HepG2 (cell line): ENCODE data around the gene PCIF1. TPM values are rescaled to one million over a fixed set of nuclear protein-coding genes. Genes with fewer than 3 reads are reported as not detected.

Experiments used
- ARHGAP35 ChIP-seq: sonication (generic); formaldehyde crosslinking; IDR thresholded peaks from 2 replicates; pipeline ENCODE4 v1.9.0; 2022; ENCODE audit warnings: mild to moderate bottlenecking, inconsistent platforms, moderate library complexity, missing genetic modification reagents, borderline replicate concordance
- CREBL2 ChIP-seq: sonication (generic); formaldehyde crosslinking; IDR thresholded peaks from 2 replicates; pipeline ENCODE4 v1.8.1; 2023; ENCODE audit warnings: missing genetic modification reagents, mild to moderate bottlenecking, borderline replicate concordance
- FOXM1 ChIP-seq: sonication (generic); formaldehyde crosslinking; IDR thresholded peaks from 2 replicates; pipeline ENCODE4 v1.5.0; 2020; ENCODE audit warnings: missing genetic modification reagents
- HOXD1 ChIP-seq: sonication (generic); formaldehyde crosslinking; IDR thresholded peaks from 2 replicates; pipeline ENCODE4 v1.5.0; 2020; ENCODE audit warnings: missing genetic modification reagents
- KLF16 ChIP-seq, 2 experiments: sonication (generic) in 1 of 2; formaldehyde crosslinking in 1 of 2; IDR thresholded peaks; 2 replicates each; pipeline versions ENCODE4 v1.6.1 to v1.8.0; 2016 to 2023; ENCODE audit warnings: missing genetic modification reagents in 2 of 2, missing compliant biosample characterization in 1 of 2
- SNRNP70 ChIP-seq: fragments of 200-400 bp; formaldehyde crosslinking; IDR thresholded peaks from 2 replicates; pipeline ENCODE4 v1.6.1; 2017; ENCODE audit warnings: mild to moderate bottlenecking, low read depth, low read length, moderate library complexity
- USF2 ChIP-seq, 2 experiments: sonication (generic) in 1 of 2; formaldehyde crosslinking in 1 of 2; IDR thresholded peaks; 2 replicates each; pipeline versions ENCODE4 v1.5.1 to v1.6.1; 2011 to 2020; ENCODE audit warnings: borderline replicate concordance in 1 of 2, low read depth in 1 of 2, low read length in 1 of 2, mild to moderate bottlenecking in 1 of 2, missing genetic modification reagents in 1 of 2, moderate library complexity in 1 of 2
- ZEB1 ChIP-seq: IDR thresholded peaks from 2 replicates; pipeline ENCODE4 v1.6.1; 2012; ENCODE audit warnings: mild to moderate bottlenecking, low read depth, inconsistent platforms; ENCODE audit not compliant: insufficient replicate concordance
- ZFX ChIP-seq: sonication (generic); formaldehyde crosslinking; IDR thresholded peaks from 2 replicates; pipeline ENCODE4 v1.4.0; 2020; ENCODE audit warnings: mild to moderate bottlenecking, low read depth, missing genetic modification reagents, moderate library complexity
- ZNF24 ChIP-seq: fragments of 450-650 bp; IDR thresholded peaks from 2 replicates; pipeline ENCODE4 v1.6.1; 2017; ENCODE audit warnings: antibody characterized with exemption, mild to moderate bottlenecking
- ZNF530 ChIP-seq: sonication (generic); formaldehyde crosslinking; IDR thresholded peaks from 2 replicates; pipeline ENCODE4 v1.5.0; 2020; ENCODE audit warnings: low read depth, mild to moderate bottlenecking, missing genetic modification reagents
- ZSCAN20 ChIP-seq: sonication (generic); formaldehyde crosslinking; IDR thresholded peaks from 2 replicates; pipeline ENCODE4 v1.4.0; 2020; ENCODE audit warnings: missing genetic modification reagents, mild to moderate bottlenecking, borderline replicate concordance
- polyA plus RNA-seq, 8 experiments: library from polyadenylated mRNA; depleted of rRNA in 3 of 8; stranded (reverse) in 7 of 8; unstranded in 1 of 8; fragments of >200 nt; fragmentation: Illumina TruSeq in 4 of 8; extraction: Trizol in 4 of 8; gene quantifications; 2 replicates each; pipeline versions ENCODE4 v1.2.1 to v1.2.3, GENCODE V29; 2011 to 2016; ENCODE audit warnings: low read depth in 4 of 8, missing spikeins in 1 of 8, mixed read lengths in 1 of 8; ENCODE audit not compliant: insufficient read depth in 1 of 8
- total RNA-seq, 5 experiments: library from RNA; depleted of rRNA; stranded (reverse); fragments of >200 nt; fragmentation: Illumina TruSeq; extraction: Trizol; gene quantifications; 2 replicates each; pipeline ENCODE4 v1.2.3, GENCODE V29; 2016; ENCODE audit warnings: low read depth in 1 of 5
- TF ChIP-seq, protein P1 (sequence below): IDR thresholded peaks from 2 replicates; pipeline ENCODE4 v1.6.1; 2016; ENCODE audit warnings: low read depth
- TF ChIP-seq, protein P2 (sequence below): sonication (generic); formaldehyde crosslinking; IDR thresholded peaks from 2 replicates; pipeline ENCODE4 v1.4.0; 2020; ENCODE audit warnings: missing genetic modification reagents
- TF ChIP-seq, protein P3 (sequence below): sonication (generic); formaldehyde crosslinking; conservative IDR thresholded peaks from 2 replicates; pipeline ENCODE4 v1.8.0; 2022; ENCODE audit warnings: mild to moderate bottlenecking, moderate library complexity, missing genetic modification reagents
- TF ChIP-seq, protein P4 (sequence below): sonication (generic); formaldehyde crosslinking; IDR thresholded peaks from 2 replicates; pipeline ENCODE4 v1.4.0; 2020; ENCODE audit warnings: mild to moderate bottlenecking, missing genetic modification reagents

PCIF1 gene
- total and polyA plus RNA-seq, 2 of the 13 experiments (the other 11 are each of a cell fraction or from before 2014, with no cell fraction given): 20.9 to 24.4 TPM

GRCh38 chr20:45925821-45926506 is 8.5 kb upstream of the PCIF1 start (continued):
- TF ChIP-seq USF2 (IDR thresholded peaks at IDR 0.05; ENCODE audit: low read depth, low read length) (no peak), USF2 (CRISPR knock-in tag; IDR thresholded peaks at IDR 0.05; ENCODE audit: borderline replicate concordance) (peak; percentile 35; the same call in 1 of the 2 replicates), ZEB1 (no peak), ZNF24 (no peak), ZFX (peak; percentile 31; the same call in 1 of the 2 replicates), HOXD1 (CRISPR knock-in tag) (no peak), SNRNP70 (no peak), ZNF530 (no peak), FOXM1 (CRISPR knock-in tag) (no peak), CREBL2 (CRISPR knock-in tag) (no peak), ZSCAN20 (CRISPR knock-in tag) (no peak), ARHGAP35 (CRISPR knock-in tag) (no peak), KLF16 (CRISPR knock-in tag; IDR thresholded peaks at IDR 0.05) (no peak)
- TF ChIP-seq, protein P1, sequence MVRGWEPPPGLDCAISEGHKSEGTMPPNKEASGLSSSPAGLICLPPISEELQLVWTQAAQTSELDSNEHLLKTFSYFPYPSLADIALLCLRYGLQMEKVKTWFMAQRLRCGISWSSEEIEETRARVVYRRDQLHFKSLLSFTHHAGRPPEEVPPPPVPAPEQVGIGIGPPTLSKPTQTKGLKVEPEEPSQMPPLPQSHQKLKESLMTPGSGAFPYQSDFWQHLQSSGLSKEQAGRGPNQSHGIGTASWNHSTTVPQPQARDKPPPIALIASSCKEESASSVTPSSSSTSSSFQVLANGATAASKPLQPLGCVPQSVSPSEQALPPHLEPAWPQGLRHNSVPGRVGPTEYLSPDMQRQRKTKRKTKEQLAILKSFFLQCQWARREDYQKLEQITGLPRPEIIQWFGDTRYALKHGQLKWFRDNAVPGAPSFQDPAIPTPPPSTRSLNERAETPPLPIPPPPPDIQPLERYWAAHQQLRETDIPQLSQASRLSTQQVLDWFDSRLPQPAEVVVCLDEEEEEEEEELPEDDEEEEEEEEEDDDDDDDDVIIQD (CRISPR knock-in tag): no peak
- TF ChIP-seq, protein P2, sequence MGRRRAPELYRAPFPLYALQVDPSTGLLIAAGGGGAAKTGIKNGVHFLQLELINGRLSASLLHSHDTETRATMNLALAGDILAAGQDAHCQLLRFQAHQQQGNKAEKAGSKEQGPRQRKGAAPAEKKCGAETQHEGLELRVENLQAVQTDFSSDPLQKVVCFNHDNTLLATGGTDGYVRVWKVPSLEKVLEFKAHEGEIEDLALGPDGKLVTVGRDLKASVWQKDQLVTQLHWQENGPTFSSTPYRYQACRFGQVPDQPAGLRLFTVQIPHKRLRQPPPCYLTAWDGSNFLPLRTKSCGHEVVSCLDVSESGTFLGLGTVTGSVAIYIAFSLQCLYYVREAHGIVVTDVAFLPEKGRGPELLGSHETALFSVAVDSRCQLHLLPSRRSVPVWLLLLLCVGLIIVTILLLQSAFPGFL (CRISPR knock-in tag): no peak
- TF ChIP-seq, protein P3, sequence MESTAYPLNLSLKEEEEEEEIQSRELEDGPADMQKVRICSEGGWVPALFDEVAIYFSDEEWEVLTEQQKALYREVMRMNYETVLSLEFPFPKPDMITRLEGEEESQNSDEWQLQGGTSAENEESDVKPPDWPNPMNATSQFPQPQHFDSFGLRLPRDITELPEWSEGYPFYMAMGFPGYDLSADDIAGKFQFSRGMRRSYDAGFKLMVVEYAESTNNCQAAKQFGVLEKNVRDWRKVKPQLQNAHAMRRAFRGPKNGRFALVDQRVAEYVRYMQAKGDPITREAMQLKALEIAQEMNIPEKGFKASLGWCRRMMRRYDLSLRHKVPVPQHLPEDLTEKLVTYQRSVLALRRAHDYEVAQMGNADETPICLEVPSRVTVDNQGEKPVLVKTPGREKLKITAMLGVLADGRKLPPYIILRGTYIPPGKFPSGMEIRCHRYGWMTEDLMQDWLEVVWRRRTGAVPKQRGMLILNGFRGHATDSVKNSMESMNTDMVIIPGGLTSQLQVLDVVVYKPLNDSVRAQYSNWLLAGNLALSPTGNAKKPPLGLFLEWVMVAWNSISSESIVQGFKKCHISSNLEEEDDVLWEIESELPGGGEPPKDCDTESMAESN: 0 out of 2 replicates have a peak, but pooled peaks have one; percentile 24
- TF ChIP-seq, protein P4, sequence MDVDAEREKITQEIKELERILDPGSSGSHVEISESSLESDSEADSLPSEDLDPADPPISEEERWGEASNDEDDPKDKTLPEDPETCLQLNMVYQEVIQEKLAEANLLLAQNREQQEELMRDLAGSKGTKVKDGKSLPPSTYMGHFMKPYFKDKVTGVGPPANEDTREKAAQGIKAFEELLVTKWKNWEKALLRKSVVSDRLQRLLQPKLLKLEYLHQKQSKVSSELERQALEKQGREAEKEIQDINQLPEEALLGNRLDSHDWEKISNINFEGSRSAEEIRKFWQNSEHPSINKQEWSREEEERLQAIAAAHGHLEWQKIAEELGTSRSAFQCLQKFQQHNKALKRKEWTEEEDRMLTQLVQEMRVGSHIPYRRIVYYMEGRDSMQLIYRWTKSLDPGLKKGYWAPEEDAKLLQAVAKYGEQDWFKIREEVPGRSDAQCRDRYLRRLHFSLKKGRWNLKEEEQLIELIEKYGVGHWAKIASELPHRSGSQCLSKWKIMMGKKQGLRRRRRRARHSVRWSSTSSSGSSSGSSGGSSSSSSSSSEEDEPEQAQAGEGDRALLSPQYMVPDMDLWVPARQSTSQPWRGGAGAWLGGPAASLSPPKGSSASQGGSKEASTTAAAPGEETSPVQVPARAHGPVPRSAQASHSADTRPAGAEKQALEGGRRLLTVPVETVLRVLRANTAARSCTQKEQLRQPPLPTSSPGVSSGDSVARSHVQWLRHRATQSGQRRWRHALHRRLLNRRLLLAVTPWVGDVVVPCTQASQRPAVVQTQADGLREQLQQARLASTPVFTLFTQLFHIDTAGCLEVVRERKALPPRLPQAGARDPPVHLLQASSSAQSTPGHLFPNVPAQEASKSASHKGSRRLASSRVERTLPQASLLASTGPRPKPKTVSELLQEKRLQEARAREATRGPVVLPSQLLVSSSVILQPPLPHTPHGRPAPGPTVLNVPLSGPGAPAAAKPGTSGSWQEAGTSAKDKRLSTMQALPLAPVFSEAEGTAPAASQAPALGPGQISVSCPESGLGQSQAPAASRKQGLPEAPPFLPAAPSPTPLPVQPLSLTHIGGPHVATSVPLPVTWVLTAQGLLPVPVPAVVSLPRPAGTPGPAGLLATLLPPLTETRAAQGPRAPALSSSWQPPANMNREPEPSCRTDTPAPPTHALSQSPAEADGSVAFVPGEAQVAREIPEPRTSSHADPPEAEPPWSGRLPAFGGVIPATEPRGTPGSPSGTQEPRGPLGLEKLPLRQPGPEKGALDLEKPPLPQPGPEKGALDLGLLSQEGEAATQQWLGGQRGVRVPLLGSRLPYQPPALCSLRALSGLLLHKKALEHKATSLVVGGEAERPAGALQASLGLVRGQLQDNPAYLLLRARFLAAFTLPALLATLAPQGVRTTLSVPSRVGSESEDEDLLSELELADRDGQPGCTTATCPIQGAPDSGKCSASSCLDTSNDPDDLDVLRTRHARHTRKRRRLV (CRISPR knock-in tag): no peak
